ENCODE results near the gene MDFI.

The MDFI gene

GRCh38 chr6:41672816-41673703, 34.8 kb downstream of the MDFI start:
- no peak for TF ChIP-seq CTCF (IDR thresholded peaks at IDR 0.05; ENCODE audit: low read depth, low read length)

GRCh38 chr6:41673704-41674000, 35.4 kb downstream of the MDFI start:
- DNase-seq (ENCODE audit: low read depth in 2 of 2): no peak
- no peak overlapping the region for H3K4me3 ChIP-seq (replicated peaks in 1 of 2; ENCODE audit: low read depth in 2 of 2, low read length in 2 of 2)
- TF ChIP-seq CTCF (IDR thresholded peaks at IDR 0.05; ENCODE audit: low read depth, low read length): no peak

More at GRCh38 chr6:41672816-41673703, 34.8 kb downstream of the MDFI start:
- DNase-seq (ENCODE audit: low read depth in 2 of 2): no peak
- H3K4me3 ChIP-seq (replicated peaks in 1 of 2; ENCODE audit: low read depth in 2 of 2, low read length in 2 of 2): no peak overlapping the region

- no peak for DNase-seq (ENCODE audit: low read depth in 2 of 2)
- no peak overlapping the region for H3K4me3 ChIP-seq (replicated peaks in 1 of 2; ENCODE audit: low read depth in 2 of 2, low read length in 2 of 2)
- no peak for TF ChIP-seq CTCF (IDR thresholded peaks at IDR 0.05; ENCODE audit: low read depth, low read length)
These were observed 36.1 kb downstream of the MDFI start for GRCh38 chr6:41674231-41675000.

- no peak for DNase-seq (ENCODE audit: low read depth in 2 of 2)
- H3K4me3 ChIP-seq (replicated peaks in 1 of 2; ENCODE audit: low read depth in 2 of 2, low read length in 2 of 2): no peak overlapping the region
- no peak for TF ChIP-seq CTCF (IDR thresholded peaks at IDR 0.05; ENCODE audit: low read depth, low read length)
These were observed 37.0 kb downstream of the MDFI start for GRCh38 chr6:41675176-41675775.

- TF ChIP-seq CTCF (IDR thresholded peaks at IDR 0.05; ENCODE audit: low read depth, low read length): no peak
- no peak overlapping the region for H3K4me3 ChIP-seq (replicated peaks in 1 of 2; ENCODE audit: low read depth in 2 of 2, low read length in 2 of 2)
- DNase-seq (ENCODE audit: low read depth in 2 of 2): no peak
These were observed 37.7 kb downstream of the MDFI start for GRCh38 chr6:41675992-41676391.

GRCh38 chr6:41676431-41676830, 38.2 kb downstream of the MDFI start:
- no peak for DNase-seq (ENCODE audit: low read depth in 2 of 2)
- TF ChIP-seq CTCF (IDR thresholded peaks at IDR 0.05; ENCODE audit: low read depth, low read length): no peak
- no peak overlapping the region for H3K4me3 ChIP-seq (replicated peaks in 1 of 2; ENCODE audit: low read depth in 2 of 2, low read length in 2 of 2)
